HG02623 (cell line): ENCODE measurements around the gene C10orf105.

ENCODE experiments used
- ATAC-seq: cut with Tn5 transposase; IDR thresholded peaks from one replicate; pipeline ENCODE4 v1.9.1; 2021; ENCODE audit warnings: moderate library complexity; ENCODE audit not compliant: unreplicated experiment

C10orf105 gene

GRCh38 chr10:71703577-71703976, 16.0 kb downstream of the C10orf105 start:
- no peak for ATAC-seq

- ATAC-seq: no peak
These were observed 18.0 kb downstream of the C10orf105 start for GRCh38 chr10:71701496-71702132.

DNA sequence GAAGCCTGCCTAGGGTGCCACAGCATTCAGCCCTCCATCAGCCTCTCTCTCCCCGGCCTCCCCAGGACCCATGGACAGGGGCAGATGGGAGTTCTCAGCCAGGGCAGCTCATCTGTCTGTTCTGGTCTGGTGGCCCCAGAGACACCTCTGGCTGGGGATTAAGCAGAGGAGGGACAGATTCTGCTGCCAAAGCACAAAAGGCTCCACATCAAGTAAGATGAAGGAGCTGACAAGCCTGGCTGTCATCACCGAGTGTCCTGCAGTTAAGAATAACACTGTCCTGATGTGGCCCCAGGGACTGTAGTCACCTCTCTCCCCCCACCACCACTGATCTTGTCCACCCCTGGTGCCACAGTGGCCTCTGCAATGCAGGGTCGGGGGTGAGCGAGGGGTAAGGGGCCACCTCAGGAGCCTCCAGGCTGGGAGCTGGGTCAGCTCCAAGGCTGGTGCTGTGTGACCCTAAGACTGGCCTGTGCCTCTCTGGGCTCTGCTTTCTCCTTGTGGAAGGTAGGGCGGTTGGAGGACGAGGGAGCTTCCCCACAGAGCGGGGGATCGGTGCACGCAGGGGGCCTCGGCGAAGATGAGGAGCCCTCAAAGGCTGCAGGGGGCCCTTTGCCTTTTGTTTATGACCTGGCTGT, 18.7 kb downstream of the C10orf105 start:
- ATAC-seq: no peak

DNA sequence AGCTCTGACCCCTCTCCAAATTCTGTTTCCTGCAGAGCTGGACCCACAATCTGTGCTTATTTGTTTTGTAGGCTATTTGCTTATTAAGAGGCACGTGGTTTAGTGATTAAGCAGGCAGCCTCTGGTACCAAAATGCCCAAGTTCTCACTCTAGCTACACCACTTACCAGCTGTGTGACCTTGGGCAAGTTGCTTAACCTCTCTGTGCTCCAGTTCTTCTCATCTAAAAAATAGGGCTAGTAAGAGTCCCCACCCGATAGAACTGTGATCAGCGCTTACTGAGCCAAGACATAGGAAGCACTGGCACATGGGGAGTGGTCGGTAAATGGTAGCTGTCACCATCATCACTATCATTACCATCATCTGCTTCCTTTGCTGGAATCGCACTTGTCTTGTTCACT, 20.8 kb downstream of the C10orf105 start:
- ATAC-seq: no peak

DNA sequence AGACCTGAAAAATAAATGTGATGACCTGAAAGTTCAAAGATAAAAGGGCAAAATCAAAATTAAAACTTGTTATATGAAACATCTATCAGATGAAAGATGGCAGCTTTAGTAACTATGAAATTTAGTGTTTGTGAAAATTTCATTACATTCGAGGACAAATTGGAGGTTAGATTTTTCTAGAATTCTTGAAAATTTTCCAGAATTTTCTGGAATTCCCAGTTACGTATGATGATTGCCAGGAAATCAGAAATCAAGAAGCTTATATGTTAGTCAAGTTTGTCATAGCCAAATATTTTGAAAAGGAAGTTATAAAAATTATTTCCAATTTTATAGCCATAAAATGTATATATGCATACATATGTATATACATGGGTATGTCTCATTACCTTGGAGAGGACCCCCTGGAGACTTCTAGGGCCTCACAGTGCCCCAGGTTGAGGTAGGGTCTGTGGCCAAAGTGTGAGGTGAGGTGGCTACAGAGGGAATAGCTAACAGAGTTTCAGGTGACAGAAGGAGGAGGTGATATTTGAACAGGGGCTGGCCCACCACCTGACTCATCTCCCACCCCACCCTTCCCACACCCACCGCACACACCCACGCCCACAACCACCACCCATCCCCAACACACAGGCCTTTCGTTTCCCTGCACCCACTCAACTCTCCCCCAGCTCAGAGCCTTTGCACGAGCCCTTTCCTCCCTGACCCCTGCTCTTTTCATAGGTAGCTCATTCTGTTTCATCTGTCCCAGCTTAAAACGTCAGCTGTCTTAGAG, 21.5 kb downstream of the C10orf105 start:
- no peak for ATAC-seq

DNA sequence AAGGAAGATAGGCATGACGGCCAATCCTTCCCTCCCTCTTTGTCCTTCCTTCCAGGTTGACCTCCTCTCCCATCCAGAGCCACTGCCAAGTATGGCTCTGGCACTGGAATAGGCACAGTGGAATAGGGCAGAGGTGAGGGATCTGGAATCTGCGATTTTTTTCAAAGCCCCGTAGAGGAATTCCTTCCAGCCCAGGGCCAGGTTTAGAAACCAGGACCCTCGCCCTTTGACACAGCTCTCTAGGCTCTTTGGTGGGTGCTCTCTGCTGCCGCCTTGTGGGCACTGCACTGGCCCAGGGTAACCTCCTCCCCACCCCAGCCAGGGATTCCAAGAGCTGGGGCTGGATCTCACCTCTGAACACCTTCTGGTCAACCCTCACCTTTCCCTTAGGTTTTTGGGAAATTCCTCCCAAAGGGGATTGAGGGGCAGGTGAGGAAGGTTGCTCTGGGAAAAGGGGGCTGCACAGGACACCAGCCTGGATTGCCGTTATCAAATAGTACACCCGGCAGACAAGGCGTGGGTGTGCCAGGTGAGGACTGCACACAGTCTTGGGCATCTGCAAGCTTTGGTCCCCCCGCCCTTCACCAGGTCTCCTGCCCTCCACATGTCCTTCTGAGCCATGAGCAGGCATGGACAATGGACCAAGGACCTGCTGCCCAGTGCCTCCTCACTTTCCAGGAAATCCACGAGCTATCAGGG, 22.8 kb downstream of the C10orf105 start:
- no peak for ATAC-seq

- ATAC-seq: no peak
These were observed 23.8 kb downstream of the C10orf105 start for GRCh38 chr10:71695502-71696476.

- ATAC-seq: peak; percentile 85
These were observed 25.0 kb downstream of the C10orf105 start for GRCh38 chr10:71694567-71694968.

GRCh38 chr10:71694039-71694501, 25.5 kb downstream of the C10orf105 start:
- ATAC-seq: no peak

- no peak for ATAC-seq
These were observed 26.2 kb downstream of the C10orf105 start for GRCh38 chr10:71693377-71693776.

- no peak for ATAC-seq
These were observed 26.8 kb downstream of the C10orf105 start for GRCh38 chr10:71692598-71693306.

DNA sequence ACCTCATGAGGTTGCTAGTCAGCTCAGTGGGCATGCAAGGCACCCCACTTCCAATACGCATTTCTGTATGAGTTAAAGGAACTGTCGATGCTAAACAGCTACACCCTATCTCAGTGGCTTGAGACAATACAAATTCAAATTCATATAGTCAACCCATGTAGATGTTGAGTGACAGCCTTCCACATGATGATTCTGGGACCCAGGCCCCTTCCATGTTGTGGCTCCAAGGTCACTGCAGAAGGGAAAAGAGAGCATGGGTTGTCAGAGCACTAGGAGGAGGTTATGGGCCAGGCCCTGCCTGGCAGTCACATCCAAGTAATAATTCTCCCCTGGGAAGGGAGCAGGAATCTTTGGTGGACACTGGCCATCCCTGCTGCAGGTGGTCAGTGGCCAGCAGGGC, 28.2 kb downstream of the C10orf105 start:
- ATAC-seq: no peak

GRCh38 chr10:71690094-71690720, 29.4 kb downstream of the C10orf105 start:
- no peak for ATAC-seq

- no peak for ATAC-seq
These were observed 31.3 kb downstream of the C10orf105 start for GRCh38 chr10:71688256-71688655.

DNA sequence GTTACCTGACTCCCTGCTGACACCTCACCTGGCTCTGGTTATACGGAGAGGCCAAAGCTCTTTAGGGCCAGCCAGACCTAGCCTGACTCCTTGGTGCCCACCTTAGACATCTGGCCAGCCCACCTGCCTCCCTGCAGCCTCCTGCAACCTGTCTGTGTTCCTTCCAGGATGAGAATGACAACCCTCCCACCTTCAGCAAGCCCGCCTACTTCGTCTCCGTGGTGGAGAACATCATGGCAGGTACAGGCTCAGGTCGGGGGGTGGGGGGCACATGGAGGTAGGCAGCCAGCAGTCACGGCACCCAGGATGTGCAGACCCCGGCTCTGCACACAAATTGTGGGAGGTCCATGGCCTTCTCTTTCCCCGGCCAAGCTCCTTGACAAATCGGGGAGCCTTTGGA, 32.1 kb downstream of the C10orf105 start:
- no peak for ATAC-seq

GRCh38 chr10:71687077-71687476, 32.5 kb downstream of the C10orf105 start:
- ATAC-seq: no peak

DNA sequence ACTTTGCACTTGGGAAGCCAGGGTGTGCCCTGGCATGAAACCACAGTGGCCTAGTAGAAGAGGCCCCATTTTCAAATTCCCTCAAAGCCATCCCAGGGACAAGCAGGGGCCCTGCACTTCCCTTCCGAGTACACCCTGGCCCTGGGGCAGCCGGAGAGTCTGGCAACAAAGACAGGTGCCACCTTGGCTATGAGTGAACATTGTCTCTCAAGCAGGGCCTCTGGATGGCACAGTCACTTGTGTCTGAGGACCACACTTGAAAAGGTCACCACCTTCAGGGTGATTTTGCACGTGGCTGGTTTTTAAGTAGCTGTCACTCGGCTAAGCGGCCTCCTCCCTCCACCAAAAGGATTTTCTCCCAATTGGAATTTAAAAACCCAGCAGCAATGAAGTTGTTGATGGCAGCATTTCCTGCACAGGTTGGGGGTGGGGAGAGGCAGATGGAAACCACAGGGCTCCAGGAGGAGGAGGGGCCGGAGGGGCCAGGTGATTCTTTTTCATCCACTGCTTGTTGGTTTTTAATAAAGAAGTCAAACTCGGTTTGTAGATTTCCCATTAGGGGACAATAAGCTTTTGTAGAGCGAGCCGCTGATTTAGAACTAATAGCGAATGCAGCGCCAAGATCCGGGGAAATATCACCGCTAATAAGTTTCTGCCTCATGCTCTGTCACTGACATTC, 33.9 kb downstream of the C10orf105 start:
- no peak for ATAC-seq

DNA sequence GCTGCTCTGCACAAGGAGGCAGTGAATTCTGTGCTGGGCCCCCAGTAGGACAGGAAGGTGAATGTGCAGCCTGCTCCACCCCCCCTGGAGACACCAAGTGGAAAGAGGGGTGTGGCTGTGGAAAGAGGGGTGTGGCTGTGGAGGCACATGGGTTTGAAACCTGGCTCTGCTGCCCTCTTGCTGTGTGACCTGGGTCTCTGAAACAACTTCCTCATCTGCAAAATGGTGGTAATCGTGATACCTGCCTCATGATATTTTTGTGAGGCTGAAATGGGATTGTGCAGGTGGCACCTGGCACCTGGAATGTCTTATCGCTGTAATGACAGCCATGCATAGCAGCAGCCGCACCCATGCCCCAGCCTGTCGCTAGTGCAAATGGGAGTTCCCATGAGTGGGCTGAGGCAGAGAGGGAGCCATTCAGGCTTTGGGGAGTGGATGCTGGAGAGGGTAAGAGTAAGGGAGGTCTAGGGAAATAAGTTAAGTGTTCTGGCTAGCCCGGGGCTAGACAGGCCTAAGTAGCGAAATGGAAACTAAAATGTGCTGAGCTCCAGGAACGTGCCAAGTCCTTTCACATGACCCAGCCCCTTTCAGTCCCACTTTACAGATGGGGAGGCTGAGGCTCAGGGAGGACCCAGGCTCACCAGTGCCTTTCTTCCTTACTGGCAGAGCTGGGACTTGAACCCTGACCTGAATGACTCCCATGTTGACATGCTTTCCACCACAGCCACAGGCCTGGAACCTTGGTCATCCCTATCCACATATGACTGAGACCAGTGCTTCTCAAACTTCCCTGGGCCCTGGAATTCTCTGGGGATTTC, 35.0 kb downstream of the C10orf105 start:
- ATAC-seq: no peak
